AG08395 (cell line): ENCODE results near the gene POMT2.
"Not testable (repeated sequence)": the region's sequence is repeated elsewhere in the genome, so short reads cannot be mapped to it uniquely, and the experiment has no call there.

Experiments used
- DNase-seq: peaks from one replicate; pipeline ENCODE4 v3.0.0; 2012; ENCODE audit warnings: mixed read lengths, low spot score

POMT2 gene

GRCh38 chr14:77324816-77325745, 4.4 kb upstream of the POMT2 start:
- DNase-seq = no peak

DNA sequence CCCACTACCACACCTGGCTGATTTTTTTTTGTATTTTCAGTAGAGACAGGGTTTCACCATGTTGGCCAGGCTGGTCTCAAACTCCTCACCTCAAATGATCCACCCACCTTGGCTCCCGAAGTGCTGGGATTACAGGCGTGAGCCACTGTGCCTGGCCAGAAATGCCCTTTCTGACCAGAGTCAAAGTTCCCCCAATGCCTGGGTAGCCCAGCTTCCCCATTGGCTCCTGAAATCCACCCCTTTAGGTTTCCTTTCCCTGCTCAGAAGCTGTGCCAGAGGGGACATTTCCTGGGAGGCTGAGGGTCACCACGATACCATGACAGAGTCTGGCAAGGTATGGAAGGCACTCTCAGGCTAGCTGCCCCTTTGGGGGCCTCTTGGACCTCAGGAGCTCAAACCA, 3.6 kb upstream of the POMT2 start:
- no peak for DNase-seq

DNA sequence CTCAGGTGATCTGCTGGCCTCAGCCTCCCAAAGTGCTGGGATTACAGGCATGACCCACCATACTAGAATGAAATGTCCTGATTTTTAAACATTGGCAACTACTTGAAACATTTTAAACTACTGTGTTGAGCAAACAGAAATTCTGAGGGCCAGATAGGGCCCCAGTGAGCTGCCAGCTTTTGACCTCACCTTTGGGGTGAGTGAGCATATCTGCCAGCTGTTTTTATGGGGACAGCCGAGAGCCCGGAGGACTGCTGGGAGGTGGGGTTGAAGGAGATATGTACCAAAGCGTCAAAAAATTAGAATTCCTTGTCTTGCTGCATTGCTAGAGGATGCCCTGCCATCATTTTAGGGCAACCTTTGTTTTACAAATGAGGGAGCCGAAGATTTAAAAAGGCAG, 2.9 kb upstream of the POMT2 start:
- no peak for DNase-seq

GRCh38 chr14:77322951-77323350, 2.3 kb upstream of the POMT2 start:
- DNase-seq = no peak

- DNase-seq = no peak
Observed at GRCh38 chr14:77322250-77322902, 1.7 kb upstream of the POMT2 start.

- DNase-seq = no peak
Observed at GRCh38 chr14:77319422-77319821, 1.3 kb downstream of the POMT2 start.

- DNase-seq = not testable (repeated sequence)
Observed at GRCh38 chr14:77318756-77319155, 1.9 kb downstream of the POMT2 start.

- no peak for DNase-seq
Observed at GRCh38 chr14:77318006-77318553, 2.6 kb downstream of the POMT2 start.

GRCh38 chr14:77316872-77317301, 3.8 kb downstream of the POMT2 start:
- no peak for DNase-seq

GRCh38 chr14:77316195-77316505, 4.5 kb downstream of the POMT2 start:
- no peak for DNase-seq

DNA sequence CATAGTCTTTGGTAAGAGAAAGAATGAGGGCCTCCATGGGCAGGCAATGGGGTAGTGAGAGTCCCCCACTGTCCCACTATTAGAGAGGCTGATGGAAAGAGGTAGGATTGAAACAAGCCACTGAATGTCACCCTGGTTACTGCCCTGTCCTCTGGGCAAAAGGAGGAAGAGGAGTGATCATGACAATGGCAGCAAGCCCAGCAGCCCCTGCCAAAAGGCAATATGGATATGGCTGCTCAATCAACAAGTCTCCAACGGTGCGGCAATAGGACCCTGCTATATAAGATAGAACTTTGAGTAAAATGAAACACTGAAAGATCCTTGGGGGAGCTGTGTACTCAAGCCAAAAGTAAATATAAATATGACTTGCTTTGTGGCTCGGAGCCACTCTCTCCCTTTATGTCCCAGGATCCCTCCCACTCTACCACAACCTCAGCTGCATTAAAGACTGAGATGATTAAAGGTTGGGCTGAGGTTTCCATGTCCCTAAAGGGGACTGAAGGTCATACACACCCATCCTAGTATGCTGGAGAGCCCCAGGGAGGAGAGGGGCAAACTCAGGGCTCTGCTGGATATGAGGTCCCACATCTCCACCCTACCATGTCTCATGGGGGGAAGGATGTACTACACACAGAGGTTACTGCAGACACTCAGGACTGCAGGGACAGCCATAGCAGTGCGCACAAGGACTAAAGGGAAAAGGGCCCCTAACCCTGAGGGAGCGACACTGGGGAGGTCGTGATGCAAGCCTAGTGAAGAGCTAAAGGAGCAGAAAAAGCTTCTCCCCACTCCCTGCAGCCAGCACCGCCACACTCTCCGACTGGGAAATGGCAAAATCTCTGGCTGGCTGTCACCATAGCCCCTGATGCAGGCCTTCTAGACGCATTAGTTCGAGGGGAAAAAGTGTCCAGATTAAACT, 5.9 kb downstream of the POMT2 start:
- no peak for DNase-seq

DNA sequence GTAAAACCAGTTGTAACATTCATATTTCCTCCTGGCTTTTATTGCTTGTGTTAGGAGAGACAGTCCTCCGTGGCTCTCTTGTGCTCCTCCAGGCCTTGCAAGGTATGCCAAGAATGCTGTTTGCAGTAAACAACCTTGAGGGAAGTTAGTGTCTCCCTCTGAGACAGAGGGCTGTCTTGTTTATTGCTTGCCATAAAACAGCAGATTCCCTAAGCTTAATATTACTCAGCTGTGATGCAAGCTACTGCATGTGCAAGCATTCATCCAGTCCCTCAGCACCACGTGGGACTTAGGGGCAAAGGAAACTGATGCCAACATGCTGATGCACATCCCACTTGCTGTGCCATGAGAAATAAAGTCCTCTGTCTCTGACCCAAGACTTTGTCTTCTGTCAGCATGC, 6.6 kb downstream of the POMT2 start:
- peak; percentile 86 for DNase-seq

DNA sequence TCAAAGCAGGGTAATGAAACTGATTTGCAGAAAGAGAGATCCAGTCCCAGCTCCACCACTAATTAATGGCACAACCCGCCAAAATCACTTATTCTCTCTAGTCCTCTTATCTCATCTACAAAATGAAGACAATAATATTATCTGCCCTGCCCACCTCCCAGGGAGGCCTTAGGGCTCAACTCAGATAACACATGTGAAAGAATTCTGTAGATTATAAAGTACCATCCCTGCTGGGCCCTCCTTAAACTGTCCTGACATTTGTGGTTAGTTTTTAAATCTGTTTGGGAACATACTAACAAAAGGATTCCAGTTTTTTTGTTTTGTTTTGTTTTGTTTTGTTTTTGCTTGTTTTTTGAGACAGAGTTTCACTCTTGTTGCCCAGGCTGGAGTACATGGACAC, 7.3 kb downstream of the POMT2 start:
- no peak for DNase-seq

- DNase-seq = no peak
Observed at GRCh38 chr14:77311217-77311616, 9.5 kb downstream of the POMT2 start.

DNA sequence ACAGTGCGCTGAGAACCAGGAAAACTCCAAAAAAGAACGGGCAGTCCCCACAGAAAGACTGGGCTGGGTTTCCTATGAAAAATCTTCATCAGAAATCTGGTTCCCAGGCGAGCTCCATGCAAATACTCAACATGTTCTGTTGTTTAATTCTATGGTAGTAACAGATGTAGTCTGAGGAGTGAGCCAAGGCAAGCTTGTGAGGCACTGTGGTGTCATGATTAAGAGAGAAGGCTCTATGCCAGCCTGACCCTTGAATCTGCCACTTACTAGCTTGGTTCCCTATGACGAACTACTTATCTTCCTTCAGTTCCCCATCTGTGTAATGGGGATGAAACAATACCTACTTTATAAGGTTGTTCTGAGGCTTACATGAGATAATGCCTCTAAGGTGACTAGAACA, 10.7 kb downstream of the POMT2 start:
- no peak for DNase-seq

GRCh38 chr14:77309131-77309530, 11.6 kb downstream of the POMT2 start:
- no peak for DNase-seq

DNA sequence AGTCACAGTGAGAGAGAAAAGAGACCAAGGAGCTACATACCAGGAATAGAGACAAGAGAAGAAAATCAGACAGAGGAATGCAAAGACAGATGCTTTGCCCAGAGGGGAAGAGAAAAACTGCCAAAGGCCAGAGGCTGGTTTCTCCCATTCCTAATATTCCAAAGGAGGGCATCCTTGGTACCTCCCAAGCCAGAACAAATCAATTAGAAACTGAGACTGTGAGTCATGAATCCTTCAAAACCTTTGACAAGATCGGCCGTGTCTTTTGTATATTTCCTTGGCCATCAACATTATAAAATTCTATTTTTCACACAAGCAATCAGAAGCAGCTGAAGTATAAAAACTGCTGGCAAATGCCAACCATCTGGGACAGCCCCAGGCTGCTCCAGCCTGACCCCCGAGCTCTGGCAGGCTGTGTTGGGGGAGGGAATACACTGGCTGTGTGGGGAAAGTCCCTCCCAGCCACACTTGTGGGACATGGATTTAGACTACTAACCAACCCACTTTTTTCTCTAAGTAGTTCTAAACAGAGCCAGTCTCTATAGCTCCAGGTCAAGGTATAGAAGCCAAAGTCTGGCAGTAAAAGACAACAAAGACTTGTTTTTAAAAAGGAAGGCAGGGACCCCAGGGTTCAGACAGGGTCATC, 13.7 kb downstream of the POMT2 start:
- peak; percentile 36 for DNase-seq

DNA sequence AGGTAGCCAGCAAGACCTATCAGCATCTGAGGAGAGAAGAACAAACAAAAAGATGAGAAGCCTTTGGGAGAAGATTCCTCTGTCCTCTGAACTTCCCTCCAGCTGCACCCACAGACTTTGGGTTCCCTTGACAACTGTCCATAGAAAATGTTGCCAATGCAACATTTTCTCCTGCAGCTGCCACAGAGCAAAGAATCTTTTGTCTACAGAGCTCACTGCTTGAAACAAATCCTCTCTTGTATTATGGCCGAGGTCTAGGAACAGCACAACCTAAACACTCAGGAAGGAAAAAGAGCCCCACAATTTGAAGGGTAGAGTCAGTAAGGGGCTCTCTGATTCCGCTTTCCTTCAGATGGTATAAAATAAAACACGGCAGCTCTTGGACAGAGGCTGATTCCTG, 14.3 kb downstream of the POMT2 start:
- DNase-seq = no peak

GRCh38 chr14:77305696-77306095, 15.0 kb downstream of the POMT2 start:
- no peak for DNase-seq

- DNase-seq = peak; percentile 92
Observed at GRCh38 chr14:77303417-77304156, 17.1 kb downstream of the POMT2 start.

DNA sequence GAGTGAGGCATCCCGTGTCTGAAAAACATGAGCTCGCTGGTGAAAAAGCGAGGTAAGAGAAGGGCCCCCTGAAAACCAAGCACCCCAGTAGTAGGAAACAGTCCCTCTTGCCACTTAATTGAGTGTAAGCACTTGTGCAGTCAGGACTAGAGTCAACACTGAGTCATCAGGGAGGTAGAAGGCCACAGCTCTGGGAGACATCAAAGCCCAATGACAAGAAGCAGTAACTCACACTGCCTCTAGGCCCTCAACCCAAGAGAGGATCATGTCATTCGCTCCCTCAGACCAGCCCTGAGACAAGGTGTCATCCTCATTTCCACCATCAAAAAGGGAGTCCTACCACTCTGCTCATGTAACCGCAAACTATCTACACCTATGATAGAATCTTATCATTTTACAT, 17.8 kb downstream of the POMT2 start:
- DNase-seq = peak; percentile 47
